GM19328 (cell line): Measurements from ENCODE around the gene RUSF1.
"Not testable (repeated sequence)": the region's sequence is repeated elsewhere in the genome, so short reads cannot be mapped to it uniquely, and the experiment has no call there.

Experiments
- ATAC-seq: cut with Tn5 transposase; IDR thresholded peaks from one replicate; pipeline ENCODE4 v1.9.1; 2021; ENCODE audit warnings: mild to moderate bottlenecking, moderate library complexity; ENCODE audit not compliant: unreplicated experiment

RUSF1 gene

DNA sequence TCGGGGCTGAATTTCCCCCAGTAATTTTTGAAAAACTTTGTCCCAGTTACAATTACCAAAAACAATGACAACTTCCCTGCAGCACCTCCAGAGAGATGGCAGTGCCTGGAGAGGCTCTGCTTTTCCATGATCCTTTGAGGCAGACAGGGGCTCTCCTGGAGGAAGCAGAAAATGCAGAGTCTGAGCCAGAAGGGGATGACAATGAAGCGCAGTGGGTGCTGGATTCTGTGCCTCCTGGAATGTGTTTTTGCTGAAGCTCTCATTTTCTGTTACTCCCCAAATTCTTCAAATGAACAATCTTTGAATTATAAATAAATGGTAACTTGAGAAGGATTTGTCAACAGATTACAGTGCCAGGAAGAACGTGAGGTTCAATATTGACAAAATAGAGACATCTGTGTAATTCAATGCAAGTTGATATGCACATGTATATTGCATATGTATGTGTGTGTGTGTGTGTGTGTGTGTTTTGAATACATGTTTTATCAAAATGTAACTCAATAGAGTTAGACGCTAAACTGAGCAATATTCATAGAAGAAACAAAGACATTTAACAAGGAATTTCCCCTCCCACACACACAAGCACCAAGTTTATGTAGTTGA lies 9.7 kb upstream of the RUSF1 start:
- ATAC-seq: no peak

DNA sequence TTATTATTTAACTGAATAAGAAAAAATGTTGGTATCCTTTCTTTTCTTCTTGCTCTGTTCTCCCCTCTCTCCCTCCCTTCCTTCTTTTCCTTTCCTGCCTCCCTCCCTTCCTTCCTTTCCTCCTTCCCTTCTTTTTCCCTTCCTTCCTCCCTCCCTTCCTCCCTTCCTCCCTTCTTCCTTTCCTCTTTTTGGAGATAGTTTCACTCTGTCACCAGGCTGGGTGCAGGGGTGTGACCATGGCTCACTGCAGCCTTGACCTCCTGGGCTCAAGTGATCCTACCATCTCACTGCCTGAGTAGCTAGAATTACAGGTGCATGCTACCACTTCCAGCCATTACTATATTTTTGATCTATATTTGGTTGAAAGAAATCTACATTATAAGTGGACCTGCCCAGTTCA lies 5.7 kb upstream of the RUSF1 start:
- no peak for ATAC-seq

DNA sequence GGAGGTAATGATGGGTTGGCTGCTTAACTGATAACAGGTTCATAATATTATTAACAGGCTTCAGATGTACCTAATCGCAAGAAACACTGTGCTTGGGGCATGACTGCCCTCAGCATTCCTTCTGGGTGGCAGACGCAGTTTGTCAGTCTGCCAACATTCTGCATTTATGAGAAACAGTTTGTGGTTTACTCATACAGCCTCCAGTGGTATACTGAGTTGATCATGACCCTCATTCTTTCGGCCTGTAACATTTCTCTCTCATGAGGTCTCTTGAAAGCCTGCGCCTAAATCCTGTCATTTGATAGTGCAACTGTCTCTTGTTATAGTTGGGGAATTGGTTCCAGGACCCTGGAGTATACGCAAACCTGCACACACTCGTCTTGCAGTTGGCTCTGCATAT lies 4.9 kb upstream of the RUSF1 start:
- ATAC-seq: no peak

DNA sequence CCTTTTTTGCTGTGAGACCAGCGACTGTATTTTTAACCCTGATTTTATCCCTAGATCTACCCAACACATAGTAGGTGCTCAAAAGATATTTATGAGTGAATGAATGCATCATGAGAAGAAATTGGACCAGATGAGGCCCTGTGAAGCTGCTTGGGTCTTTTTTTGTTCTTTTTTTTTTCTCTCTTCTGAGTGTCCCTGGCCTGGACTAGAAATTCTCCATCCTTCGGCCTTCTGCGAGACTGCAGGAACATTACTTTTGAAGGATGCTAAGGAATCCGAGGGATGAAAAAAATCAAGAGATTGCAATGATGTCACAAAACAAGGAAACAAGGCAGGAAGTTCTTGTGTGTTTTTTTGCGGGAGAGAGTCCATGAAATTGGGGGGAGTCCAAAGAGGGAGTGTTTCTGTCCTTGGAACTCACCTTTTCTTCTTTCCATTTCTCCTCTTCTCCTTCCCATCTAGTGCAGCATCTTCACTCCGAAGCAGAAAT lies 560 bp upstream of the RUSF1 start:
- ATAC-seq: no peak

DNA sequence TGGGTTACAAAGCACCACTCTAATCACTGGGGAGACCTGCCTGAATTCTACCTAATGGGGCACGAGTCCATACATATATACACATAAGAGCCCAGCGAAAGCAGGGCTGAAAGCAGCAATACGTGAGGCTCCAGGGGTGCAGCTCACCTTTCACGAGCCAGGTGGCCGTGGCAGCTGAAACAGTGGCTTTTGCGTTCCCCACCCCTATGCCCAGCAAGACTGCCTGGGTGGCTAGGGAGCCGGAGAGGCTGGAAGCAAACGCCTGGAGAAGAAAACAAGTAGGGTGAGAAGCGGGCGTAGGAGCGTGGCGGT lies 618 bp downstream of the RUSF1 start:
- ATAC-seq: peak; percentile 3

DNA sequence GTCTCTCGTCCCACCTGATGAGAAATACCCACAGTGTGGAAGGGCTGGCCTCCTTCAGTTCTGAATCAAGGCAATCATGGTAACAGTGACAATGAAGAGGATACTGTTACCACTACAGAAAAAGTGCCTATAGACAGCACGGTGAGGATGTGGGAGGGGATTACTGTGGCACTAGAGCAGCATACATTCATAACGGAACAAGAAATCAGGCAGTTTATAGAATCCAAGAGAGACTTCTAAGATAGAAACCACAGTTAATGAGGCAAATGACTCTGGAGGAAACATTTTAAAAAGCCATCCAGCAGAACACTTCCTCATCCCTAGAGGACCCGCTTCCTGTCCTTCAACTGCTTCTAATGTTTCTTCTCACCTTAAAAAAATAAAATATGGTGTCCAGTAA lies 2.7 kb downstream of the RUSF1 start:
- no peak for ATAC-seq

DNA sequence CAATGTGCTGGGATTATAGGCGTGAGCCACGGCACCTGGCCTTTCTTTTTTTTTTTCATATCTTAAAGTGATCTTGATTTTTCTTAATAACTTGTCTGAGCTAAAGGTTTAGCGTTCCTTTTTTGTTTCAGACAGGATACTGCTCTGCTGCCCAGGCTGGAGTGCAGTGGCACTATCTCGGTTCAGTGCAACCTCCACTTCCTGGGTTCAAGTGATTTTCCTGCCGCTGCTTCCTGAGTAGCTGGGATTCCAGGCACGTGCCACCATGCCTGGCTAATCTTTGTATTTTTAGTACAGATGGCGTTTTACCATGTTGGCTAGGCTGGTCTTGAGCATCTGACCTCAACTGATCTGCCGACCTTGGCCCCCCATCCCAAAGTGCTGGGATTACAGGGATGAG lies 4.0 kb downstream of the RUSF1 start:
- ATAC-seq: no peak

DNA sequence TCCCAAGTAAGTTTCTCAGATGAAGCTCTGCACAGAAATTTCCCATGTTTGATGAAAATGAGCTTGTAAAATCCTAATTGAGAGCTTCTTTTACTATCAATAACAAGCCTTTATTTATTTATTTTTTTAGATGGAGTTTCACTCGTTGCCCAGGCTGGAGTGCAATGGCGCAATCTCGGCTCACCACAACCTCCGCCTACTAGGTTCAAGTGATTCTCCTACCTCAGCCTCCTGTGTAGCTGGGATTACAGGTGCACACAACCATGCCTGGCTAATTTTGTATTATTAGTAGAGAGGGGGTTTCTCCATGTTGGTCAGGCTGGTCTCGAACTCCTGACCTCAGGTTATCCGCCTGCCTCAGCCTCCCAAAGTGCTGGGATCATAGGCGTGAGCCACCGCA lies 4.6 kb downstream of the RUSF1 start:
- ATAC-seq: not testable (repeated sequence)

DNA sequence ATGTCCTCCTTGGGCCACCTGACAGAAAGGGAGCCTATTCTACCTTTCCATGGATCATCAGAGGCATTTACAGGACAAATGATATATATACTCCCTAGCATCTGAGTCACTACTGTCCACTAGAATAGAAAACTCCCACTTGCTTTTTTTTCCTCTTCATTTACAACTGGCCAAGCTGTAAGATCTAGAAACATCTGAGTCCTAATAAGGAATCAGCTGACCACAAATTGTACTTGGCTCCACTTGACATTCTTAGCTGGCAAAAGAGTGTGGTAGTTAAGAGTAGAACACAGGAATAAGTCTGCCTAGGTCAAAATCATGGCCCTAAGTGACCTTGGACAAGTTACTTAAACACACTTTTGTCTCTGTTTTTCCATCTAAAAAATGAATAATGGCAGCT lies 5.2 kb downstream of the RUSF1 start:
- no peak for ATAC-seq

DNA sequence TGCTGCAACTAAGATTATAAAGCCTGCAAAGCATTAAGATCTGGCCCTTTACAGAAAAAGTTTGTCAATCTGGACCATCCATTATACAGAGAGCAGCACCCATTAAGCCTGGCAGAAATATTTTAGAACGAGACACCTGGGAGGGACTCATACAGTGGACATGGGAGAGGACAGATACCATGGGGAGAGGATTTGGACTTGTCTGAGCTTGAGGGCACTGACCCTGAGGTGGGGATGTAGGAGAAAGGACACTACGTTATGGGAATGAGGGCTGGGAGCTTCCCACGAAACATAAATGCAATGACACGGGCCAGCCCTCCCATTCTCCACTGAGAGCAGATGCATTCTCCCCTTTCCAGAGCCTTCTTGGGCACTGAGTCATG lies 6.2 kb downstream of the RUSF1 start:
- ATAC-seq: no peak

DNA sequence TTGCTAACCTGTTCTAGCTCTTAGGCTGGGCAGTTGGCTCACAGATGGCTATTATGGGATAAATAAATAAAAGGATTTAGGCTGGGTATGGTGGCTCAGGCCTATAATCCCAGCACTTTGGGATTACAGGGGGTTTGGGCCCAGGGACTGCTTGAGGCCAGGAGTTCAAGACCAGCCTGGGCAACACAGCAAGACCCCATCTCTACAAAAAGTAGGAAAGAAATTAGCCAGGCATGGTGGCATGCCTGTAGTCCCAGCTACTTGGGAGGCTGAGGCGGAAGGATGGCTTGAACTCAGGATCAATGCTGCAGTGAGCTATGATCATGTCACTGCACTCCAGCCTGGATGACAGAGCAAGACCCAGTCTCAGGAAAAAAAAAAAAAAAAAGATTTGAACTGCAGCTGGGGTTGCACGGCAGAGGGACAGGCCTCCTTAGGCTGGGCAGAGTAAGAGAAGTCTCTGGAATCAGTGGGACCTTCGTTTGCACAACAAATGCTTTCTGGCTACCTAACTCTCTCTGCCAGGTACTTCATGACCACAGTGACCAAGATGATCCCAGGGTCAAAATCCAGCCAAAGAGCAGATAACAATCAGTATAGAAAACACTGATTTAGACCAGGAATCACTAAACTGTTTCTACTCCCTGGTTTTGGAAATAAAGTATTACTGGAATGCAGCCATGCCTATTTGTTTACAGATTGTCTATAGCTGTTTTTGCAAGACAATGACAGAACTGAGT lies 6.8 kb downstream of the RUSF1 start:
- ATAC-seq: no peak

DNA sequence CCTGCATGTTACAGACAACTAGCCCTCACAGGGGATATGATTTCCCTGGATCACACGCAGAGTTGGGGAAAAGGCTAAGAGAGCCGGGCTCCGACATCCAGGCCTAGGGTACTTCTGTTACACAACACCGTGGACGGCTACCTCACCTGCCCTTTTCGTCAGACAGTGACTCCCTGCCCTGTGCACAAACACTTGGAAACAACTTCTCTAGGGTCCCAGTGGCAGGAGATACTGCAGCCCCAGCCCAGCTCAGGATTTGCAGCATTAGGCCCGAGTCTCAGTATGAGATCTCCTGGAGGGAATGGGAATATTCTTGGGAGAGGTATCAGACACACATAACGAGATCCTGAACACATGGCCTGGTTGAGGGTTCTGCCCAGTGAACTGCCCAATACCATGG lies 8.3 kb downstream of the RUSF1 start:
- no peak for ATAC-seq

DNA sequence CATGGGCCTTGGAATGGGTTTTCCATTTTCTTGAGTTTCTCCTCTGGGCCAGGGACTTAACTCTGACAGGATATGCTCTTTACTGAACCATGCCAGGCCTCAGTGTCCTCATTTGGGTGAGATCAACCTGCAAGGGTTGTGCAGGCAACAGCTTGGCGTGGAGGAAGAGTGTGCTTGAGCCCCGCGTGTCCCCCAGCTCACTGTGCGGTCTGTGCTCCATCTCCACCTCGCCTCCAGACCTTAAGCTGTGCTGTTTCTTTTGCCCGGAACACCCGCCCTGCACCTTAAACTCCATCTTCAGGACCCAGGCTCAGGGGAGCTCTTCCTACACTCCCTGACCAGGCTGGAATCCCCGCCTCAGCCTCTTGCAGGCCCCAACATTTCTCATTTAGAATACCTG lies 9.7 kb downstream of the RUSF1 start:
- no peak for ATAC-seq

DNA sequence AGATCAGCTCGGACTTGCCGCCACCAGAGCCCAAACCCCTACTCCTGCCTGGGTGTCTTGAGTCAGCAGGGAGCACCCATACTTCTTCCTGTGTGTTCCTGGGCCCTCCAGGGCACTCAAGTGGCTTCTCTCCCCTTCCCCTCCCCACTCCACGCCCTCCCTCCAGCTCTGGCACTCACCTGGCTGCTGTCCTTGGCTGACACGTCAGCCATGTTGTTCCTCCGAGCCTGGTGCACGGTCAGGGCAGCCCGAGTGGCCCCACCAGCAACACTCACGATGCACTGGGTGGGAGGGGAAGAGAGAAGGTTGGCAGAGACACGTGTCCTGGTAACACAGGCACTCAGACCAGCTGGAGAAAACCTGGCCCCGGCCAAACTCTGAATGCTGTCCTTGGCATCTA lies 11.5 kb downstream of the RUSF1 start:
- no peak for ATAC-seq

DNA sequence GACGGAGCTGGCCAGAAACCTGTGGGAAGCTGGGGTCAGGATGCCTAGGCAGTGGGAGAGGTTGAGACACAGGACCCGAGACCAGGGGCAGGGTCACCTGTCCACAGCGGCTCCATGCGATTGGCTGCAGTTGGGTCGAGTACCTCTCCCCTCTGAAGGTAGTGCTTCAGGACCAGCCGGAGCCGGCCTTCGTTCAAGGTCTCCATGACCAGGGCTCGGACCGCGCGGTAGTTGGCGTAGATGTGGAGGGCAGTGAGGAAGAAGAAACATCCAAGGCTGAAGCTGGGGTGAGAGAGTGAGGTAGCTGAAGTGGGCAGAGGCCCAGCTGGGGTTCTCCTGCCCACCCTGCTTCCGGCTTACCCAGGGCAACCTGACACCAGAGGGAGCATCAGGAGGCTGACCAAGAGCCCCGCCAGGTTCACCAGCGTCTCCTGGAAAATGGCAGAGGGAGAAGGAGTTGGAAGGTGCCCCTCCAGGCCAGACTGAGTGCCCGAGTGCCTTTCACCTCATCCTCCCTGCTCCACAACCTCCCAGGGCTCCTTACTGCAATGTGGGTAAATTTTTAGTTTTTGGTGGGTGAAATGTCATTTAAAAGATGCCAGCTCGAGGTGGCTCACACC lies 14.6 kb downstream of the RUSF1 start:
- ATAC-seq: no peak

DNA sequence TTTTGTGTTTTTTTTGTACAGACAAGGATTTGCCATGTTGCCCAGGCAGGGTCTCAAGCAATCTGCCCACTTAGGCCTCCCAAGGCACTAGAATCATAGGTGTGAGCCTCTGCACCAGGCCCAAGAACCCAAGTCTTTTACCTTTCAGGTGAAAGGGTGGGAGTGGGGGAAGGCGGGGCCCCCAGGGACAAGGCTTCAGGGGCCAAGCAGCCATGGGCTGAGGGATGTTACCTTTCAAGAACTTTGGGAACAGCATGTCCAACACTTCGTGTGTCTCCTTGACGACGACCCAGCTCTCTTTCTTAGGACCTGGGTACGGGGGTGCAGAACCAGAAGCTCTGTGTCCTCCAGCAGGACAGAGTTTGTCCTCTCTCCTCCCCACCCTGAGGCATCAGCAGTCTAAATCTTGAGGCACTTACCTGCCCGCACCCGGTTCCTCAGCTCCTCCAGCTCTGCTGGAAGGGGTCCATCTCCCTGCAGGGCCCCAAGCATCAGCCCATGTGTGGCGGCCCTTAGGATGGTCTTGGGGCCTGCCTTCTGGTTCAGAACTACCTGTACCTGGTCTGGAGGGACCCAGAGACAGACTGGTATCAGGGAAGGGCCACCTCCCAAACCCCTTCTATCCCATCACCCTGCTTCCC lies 16.3 kb downstream of the RUSF1 start:
- ATAC-seq: no peak

DNA sequence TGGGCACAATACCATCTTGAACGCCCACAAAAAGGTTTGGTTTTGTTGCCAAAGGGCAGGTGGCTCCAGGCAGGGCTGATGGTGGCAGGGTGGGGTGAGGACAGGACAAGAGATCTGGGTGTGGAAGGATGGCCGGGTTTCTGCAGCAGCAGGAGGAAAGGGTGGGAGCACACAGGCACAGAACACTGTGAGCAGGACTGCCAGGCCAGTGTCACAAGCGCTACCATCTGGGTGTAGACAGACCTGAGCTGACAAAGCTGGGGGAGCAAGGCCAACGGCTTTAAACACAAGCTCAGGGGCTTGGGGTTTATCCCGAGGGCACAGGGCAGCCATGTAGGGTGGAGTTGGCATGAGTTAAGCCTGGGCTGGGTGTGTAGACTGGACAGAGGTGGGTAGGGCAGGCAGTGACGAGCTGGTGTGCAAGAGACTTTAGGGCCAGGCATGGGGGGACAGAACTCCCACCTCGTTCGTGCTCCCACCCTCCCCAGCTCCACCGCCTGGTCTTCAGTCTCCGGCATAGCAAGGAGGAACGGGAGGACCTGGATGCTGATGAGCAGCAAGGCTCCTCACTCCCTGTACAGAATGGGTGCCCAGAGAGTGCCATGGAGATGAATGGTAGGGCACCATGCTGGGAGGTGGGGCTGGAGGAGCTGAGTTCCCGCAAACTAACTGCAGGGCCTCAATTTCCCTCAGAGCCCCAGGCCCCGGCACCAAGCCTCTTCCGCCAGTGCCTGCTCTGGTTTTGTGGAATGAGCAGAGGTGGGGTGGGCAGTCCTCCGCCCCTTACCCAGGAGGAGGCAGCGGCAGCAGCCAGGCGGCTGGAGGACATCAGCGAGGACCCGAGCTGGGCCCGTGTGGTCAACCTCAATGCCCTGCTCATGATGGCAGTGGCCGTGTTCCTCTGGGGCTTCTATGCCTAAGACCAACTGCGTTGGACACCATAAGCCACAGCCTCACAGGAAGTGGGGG lies 18.3 kb downstream of the RUSF1 start:
- ATAC-seq: no peak

DNA sequence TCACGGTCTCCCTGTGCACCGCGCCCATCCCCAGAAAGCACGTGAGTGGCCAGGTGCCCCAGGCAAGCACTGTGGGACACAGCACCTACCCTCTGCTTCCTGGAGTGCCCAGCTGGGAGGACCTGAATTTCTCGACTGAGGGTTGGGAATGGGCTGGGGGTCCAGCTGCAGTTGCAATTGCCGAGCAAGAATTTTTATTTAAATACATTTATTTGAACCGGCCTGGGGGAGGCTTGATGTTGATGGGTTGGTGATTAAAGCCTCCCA lies 19.0 kb downstream of the RUSF1 start:
- ATAC-seq: no peak

DNA sequence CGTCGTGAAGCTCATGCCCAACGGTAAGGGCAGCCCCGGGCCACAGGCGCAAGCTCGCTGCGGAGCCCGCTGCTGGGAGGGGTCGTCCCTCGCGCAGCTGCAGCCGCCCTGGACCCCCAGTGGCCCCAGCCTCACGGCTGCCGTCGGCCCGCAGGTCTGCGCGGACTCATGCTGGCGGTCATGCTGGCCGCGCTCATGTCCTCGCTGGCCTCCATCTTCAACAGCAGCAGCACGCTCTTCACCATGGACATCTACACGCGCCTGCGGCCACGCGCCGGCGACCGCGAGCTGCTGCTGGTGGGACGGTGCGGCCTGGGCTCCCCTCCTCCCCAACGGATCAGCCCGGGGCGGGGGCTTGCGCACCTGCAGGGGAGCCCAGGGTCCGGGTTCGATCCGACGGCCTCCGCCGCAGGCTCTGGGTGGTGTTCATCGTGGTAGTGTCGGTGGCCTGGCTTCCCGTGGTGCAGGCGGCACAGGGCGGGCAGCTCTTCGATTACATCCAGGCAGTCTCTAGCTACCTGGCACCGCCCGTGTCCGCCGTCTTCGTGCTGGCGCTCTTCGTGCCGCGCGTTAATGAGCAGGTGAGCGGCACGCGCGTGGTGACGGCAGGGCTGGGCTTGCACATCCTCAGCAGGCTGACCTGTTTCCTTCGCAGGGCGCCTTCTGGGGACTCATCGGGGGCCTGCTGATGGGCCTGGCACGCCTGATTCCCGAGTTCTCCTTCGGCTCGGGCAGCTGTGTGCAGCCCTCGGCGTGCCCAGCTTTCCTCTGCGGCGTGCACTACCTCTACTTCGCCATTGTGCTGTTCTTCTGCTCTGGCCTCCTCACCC lies 19.5 kb downstream of the RUSF1 start:
- no peak for ATAC-seq

DNA sequence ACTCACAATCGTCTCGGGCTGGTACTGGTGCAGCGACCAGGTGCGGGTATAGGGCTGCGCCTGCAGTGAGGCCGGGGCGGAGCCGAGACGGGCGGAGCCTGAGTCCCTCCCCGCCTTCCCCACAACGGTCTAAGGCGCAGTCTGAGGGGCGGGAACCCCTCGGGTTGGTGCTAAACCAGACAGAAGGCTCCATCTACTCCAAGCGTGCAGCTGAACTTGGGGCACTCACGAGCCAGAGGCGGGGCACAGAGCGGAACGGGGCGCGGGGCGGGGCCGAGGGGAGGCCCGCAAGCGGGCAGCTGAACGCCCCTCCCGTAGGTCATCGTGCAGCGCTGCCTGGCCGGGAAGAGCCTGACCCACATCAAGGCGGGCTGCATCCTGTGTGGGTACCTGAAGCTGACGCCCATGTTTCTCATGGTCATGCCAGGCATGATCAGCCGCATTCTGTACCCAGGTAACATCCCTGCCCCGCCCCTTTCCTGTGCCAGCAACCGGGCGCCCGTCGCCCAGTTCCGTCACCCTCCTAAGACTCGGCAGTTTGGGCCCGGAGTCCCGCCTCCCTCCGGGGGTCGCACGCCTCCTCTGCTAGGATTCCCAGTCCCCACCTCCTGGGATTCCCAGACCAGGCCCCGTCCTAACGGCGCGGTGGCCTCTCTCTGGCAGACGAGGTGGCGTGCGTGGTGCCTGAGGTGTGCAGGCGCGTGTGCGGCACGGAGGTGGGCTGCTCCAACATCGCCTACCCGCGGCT lies 20.3 kb downstream of the RUSF1 start:
- peak; percentile 62 for ATAC-seq
